Fibroblast of lung (primary cell): ENCODE data around the gene RDH16. TPM values are rescaled to one million over a fixed set of nuclear protein-coding genes. Genes with fewer than 3 reads are reported as not detected.

Experiments
- DNase-seq, 2 donors: peaks; one replicate each; pipeline versions ENCODE4 v3.0.0 to v3.0.0-alpha.2; 2010; ENCODE audit warnings: low read depth in 2 of 2
- H2AFZ ChIP-seq: 2 replicates; pipeline ENCODE4 v1.5.1; 2012; ENCODE audit warnings: low read length, control low read depth, inconsistent platforms
- H3K27ac ChIP-seq: 2 replicates; pipeline ENCODE4 v1.5.1; 2011; ENCODE audit warnings: low read length, control low read depth; ENCODE audit not compliant: insufficient read depth
- H3K27me3 ChIP-seq: 2 replicates; pipeline ENCODE4 v1.5.1; 2011; ENCODE audit warnings: mild to moderate bottlenecking, low read length; ENCODE audit not compliant: control insufficient read depth, insufficient read depth
- H3K36me3 ChIP-seq: 2 replicates; pipeline ENCODE4 v1.5.1; 2011; ENCODE audit warnings: low read length; ENCODE audit not compliant: control insufficient read depth, insufficient read depth
- H3K4me1 ChIP-seq: 2 replicates; pipeline ENCODE4 v1.5.1; 2011; ENCODE audit warnings: low read length; ENCODE audit not compliant: control insufficient read depth, insufficient read depth; ENCODE audit errors: extremely low read depth
- H3K4me2 ChIP-seq: 2 replicates; pipeline ENCODE4 v1.5.1; 2011; ENCODE audit warnings: low read length, control low read depth; ENCODE audit not compliant: insufficient read depth; ENCODE audit errors: extremely low read depth
- H3K4me3 ChIP-seq, 4 experiments: fragments of 200-600 bp in 1 of 4; sonication (generic) in 1 of 4; replicated peaks in 1 of 4; 2 replicates each; pipeline ENCODE4 v1.5.1; 2011 to 2016; ENCODE audit warnings: low read length in 4 of 4, low read depth in 3 of 4, mild to moderate bottlenecking in 3 of 4, control low read depth in 2 of 4, inconsistent platforms in 1 of 4, mixed read lengths in 1 of 4; ENCODE audit not compliant: insufficient read depth in 1 of 4; ENCODE audit errors: control extremely low read depth in 1 of 4
- H3K79me2 ChIP-seq: 2 replicates; pipeline ENCODE4 v1.5.1; 2012; ENCODE audit warnings: mild to moderate bottlenecking, low read length, inconsistent platforms; ENCODE audit not compliant: control insufficient read depth, insufficient read depth
- H3K9ac ChIP-seq: 2 replicates; pipeline ENCODE4 v1.5.1; 2011; ENCODE audit warnings: mild to moderate bottlenecking, low read length, control low read depth; ENCODE audit not compliant: insufficient read depth
- H3K9me3 ChIP-seq: 2 replicates; pipeline ENCODE4 v1.5.1; 2012; ENCODE audit warnings: low read depth, low read length; ENCODE audit not compliant: control insufficient read depth, insufficient read depth
- H4K20me1 ChIP-seq: 2 replicates; pipeline ENCODE4 v1.5.1; 2011; ENCODE audit warnings: low read length; ENCODE audit not compliant: control insufficient read depth, insufficient read depth; ENCODE audit errors: extremely low read depth
- EZH2 ChIP-seq: IDR thresholded peaks from 2 replicates; pipeline ENCODE4 v1.5.1; 2012; ENCODE audit warnings: low read length, control low read depth, mild to moderate bottlenecking; ENCODE audit errors: missing control alignments
- polyA plus RNA-seq, 2 donors: library from polyadenylated mRNA; depleted of rRNA in 1 of 2; stranded (reverse) in 1 of 2; unstranded in 1 of 2; fragments of >200 nt; gene quantifications; 2 replicates each; pipeline ENCODE4 v1.2.1, GENCODE V29; 2011 to 2012; ENCODE audit warnings: missing spikeins in 1 of 2
- total RNA-seq: library from RNA; depleted of rRNA; stranded (reverse); fragments of >200 nt; gene quantifications from 2 replicates; pipeline ENCODE4 v1.2.1, GENCODE V29; 2014
- TF ChIP-seq, protein P1 (sequence below), 2 donors: IDR thresholded peaks in 1 of 2; conservative IDR thresholded peaks in 1 of 2; 1 replicate in 1 of 2; 2 replicates in 1 of 2; pipeline ENCODE4 v1.5.1; 2011 to 2012; ENCODE audit warnings: low read length in 2 of 2, control low read depth in 1 of 2, inconsistent platforms in 1 of 2, low read depth in 1 of 2, mild to moderate bottlenecking in 1 of 2

The RDH16 gene
- total and polyA plus RNA-seq, 2 donors (not counting 1 experiment from before 2014, with no cell fraction given), result 0.17 TPM; not detected in 1

DNA sequence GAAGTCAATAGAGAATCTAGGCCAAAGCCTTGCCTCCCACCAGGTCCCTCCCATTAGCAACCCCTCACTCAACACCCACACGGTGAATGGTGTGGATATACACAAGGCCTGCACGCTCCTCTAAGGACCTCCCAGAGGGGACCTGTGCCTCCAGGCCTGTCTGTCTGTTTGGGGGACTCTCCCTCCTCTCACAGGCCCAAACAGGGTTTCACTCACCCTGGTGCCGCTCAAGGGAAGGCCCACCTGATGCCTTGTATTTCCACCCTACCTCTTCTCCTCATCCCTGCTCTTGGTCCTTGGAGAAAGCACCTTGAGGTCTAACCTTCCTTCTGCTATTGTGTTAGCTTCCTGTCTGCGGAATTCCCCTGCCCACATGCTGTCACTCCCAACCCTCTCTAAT, 27.6 kb downstream of the RDH16 start:
- DNase-seq, result no peak
- Histone ChIP-seq H3K4me2 (no peak overlapping the region), H3K27me3 (peaks cover 4% of the 10 kb centered on the region), H3K9me3 (no peaks in the 10 kb centered on the region), H3K79me2 (no peaks in the 10 kb centered on the region), H3K27ac (no peak overlapping the region), H3K4me3 (no peak overlapping the region), H4K20me1 (no peaks in the 10 kb centered on the region), H3K4me1 (no peaks in the 10 kb centered on the region), H3K36me3 (no peaks in the 10 kb centered on the region), H2AFZ (no peak overlapping the region), H3K9ac (no peak overlapping the region)
- TF ChIP-seq, protein P1, sequence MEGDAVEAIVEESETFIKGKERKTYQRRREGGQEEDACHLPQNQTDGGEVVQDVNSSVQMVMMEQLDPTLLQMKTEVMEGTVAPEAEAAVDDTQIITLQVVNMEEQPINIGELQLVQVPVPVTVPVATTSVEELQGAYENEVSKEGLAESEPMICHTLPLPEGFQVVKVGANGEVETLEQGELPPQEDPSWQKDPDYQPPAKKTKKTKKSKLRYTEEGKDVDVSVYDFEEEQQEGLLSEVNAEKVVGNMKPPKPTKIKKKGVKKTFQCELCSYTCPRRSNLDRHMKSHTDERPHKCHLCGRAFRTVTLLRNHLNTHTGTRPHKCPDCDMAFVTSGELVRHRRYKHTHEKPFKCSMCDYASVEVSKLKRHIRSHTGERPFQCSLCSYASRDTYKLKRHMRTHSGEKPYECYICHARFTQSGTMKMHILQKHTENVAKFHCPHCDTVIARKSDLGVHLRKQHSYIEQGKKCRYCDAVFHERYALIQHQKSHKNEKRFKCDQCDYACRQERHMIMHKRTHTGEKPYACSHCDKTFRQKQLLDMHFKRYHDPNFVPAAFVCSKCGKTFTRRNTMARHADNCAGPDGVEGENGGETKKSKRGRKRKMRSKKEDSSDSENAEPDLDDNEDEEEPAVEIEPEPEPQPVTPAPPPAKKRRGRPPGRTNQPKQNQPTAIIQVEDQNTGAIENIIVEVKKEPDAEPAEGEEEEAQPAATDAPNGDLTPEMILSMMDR (conservative IDR thresholded peaks at IDR 0.05 in 1 of 2, IDR thresholded peaks at IDR 0.05 in 1 of 2; ENCODE audit: low read depth in 1 of 2, low read length in 2 of 2), result no peak
- no peak for TF ChIP-seq EZH2

DNA sequence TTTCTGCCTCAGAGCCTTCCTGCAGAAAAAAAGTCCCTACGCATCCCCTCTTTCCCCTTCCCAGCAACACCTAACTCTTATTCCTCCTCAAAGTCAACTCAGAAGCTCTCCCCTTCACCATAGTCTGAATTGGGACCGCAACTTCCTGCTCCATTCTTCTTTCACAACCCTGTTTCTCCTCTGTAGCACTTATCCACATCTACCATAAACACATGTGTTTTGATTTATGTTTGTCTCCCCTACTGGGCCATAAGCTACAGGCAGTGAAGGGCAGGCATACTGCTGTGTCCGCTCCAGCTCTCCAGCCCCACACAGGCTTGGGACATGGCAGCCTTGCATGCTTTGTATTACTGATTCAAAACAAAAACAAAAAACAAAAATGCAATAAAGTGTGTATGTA, 29.1 kb downstream of the RDH16 start:
- no peak for DNase-seq
- H3K27ac ChIP-seq, result no peak overlapping the region

DNA sequence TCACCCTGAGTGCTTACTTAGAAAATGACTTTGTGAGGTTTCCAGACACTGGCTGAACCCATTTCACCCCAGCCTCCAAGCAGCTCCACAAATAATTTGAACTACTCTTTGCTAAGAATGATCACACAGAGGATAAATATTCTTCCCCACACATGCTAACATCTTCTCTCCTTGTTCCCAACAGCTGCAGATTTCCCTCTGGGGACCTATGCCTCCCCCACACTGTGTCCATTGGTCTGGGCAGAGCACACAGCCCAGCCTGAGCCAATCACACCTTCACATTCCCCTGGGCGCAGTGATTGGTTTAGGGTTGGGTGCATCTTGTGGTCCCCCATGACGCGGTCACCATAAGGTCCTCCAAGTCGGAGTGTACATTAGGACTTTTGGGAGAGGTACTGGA, 30.1 kb downstream of the RDH16 start:
- Histone ChIP-seq H3K9ac (no peak overlapping the region), H3K4me3 (no peak overlapping the region), H3K27ac (no peak overlapping the region), H3K4me2 (no peak overlapping the region), H3K79me2 (no peaks in the 10 kb centered on the region), H3K36me3 (no peaks in the 10 kb centered on the region), H3K9me3 (no peaks in the 10 kb centered on the region), H4K20me1 (no peaks in the 10 kb centered on the region), H3K27me3 (peaks cover 4% of the 10 kb centered on the region), H2AFZ (no peak overlapping the region), H3K4me1 (no peaks in the 10 kb centered on the region)
- no peak for DNase-seq
- no peak for TF ChIP-seq EZH2
- TF ChIP-seq, protein P1 (conservative IDR thresholded peaks at IDR 0.05 in 1 of 2, IDR thresholded peaks at IDR 0.05 in 1 of 2; ENCODE audit: low read depth in 1 of 2, low read length in 2 of 2), result no peak

More for the DNA sequence above, 29.1 kb downstream of the RDH16 start:
- no peaks in the 10 kb centered on the region for H3K9me3 ChIP-seq
- H2AFZ ChIP-seq, result no peak overlapping the region
- H3K4me3 ChIP-seq, result no peak overlapping the region
- no peak for TF ChIP-seq EZH2
- TF ChIP-seq, protein P1 (conservative IDR thresholded peaks at IDR 0.05 in 1 of 2, IDR thresholded peaks at IDR 0.05 in 1 of 2; ENCODE audit: low read depth in 1 of 2, low read length in 2 of 2), result no peak
- H3K4me2 ChIP-seq, result no peak overlapping the region
- H3K79me2 ChIP-seq, result no peaks in the 10 kb centered on the region
- no peaks in the 10 kb centered on the region for H3K4me1 ChIP-seq
- H3K27me3 ChIP-seq, result peaks cover 4% of the 10 kb centered on the region
- no peaks in the 10 kb centered on the region for H3K36me3 ChIP-seq
- no peaks in the 10 kb centered on the region for H4K20me1 ChIP-seq
- no peak overlapping the region for H3K9ac ChIP-seq
